HG02943 (cell line): Measurements from ENCODE around the gene PANX2.
"Not testable (repeated sequence)": the region's sequence is repeated elsewhere in the genome, so short reads cannot be mapped to it uniquely, and the experiment has no call there.

Source experiments
- ATAC-seq: cut with Tn5 transposase; IDR thresholded peaks from one replicate; pipeline ENCODE4 v1.9.1; 2021; ENCODE audit warnings: mild to moderate bottlenecking, low read depth, moderate library complexity; ENCODE audit not compliant: unreplicated experiment

PANX2 gene

GRCh38 chr22:50170453-50171318, at the start of gene PANX2:
PANX2 (plus strand) TSS chr22:50170731; CDS start chr22:50170731, 0 bp downstream.
- ATAC-seq = no peak

GRCh38 chr22:50121202-50121740, 49.3 kb upstream of the PANX2 start:
- ATAC-seq = no peak

- ATAC-seq = no peak
Observed at GRCh38 chr22:50123119-50123518, 47.4 kb upstream of the PANX2 start.

- ATAC-seq = no peak
Observed at GRCh38 chr22:50125029-50125428, 45.5 kb upstream of the PANX2 start.

GRCh38 chr22:50129121-50129736, 41.3 kb upstream of the PANX2 start:
- ATAC-seq = no peak

- no peak for ATAC-seq
Observed at GRCh38 chr22:50131894-50132293, 38.6 kb upstream of the PANX2 start.

- ATAC-seq = no peak
Observed at GRCh38 chr22:50134481-50134880, 36.0 kb upstream of the PANX2 start.

GRCh38 chr22:50136581-50137015, 33.9 kb upstream of the PANX2 start:
- no peak for ATAC-seq

GRCh38 chr22:50137277-50137676, 33.3 kb upstream of the PANX2 start:
- ATAC-seq = not testable (repeated sequence)

GRCh38 chr22:50138041-50138440, 32.5 kb upstream of the PANX2 start:
- ATAC-seq = no peak

GRCh38 chr22:50138988-50139387, 31.5 kb upstream of the PANX2 start:
- ATAC-seq = no peak

- ATAC-seq = no peak
Observed at GRCh38 chr22:50139843-50140415, 30.6 kb upstream of the PANX2 start.

GRCh38 chr22:50140615-50141014, 29.9 kb upstream of the PANX2 start:
- ATAC-seq = no peak

- ATAC-seq = no peak
Observed at GRCh38 chr22:50141462-50141861, 29.1 kb upstream of the PANX2 start.

- no peak for ATAC-seq
Observed at GRCh38 chr22:50141891-50142363, 28.6 kb upstream of the PANX2 start.

GRCh38 chr22:50143096-50143495, 27.4 kb upstream of the PANX2 start:
- no peak for ATAC-seq

- no peak for ATAC-seq
Observed at GRCh38 chr22:50144005-50144614, 26.4 kb upstream of the PANX2 start.

- no peak for ATAC-seq
Observed at GRCh38 chr22:50145721-50146438, 24.7 kb upstream of the PANX2 start.

GRCh38 chr22:50146439-50147238, 23.9 kb upstream of the PANX2 start:
- no peak for ATAC-seq
